ENCODE results near the gene VENTX. TPM values are rescaled to one million over a fixed set of nuclear protein-coding genes. Genes with fewer than 3 reads are reported as not detected.
A peak's percentile ranks its signal among the peaks of the same experiment; 100 is the strongest.

Gene VENTX
- total and polyA plus RNA-seq, 8 donors, result 0.15 to 3.2 (median 0.51) TPM; not detected in 2

DNA sequence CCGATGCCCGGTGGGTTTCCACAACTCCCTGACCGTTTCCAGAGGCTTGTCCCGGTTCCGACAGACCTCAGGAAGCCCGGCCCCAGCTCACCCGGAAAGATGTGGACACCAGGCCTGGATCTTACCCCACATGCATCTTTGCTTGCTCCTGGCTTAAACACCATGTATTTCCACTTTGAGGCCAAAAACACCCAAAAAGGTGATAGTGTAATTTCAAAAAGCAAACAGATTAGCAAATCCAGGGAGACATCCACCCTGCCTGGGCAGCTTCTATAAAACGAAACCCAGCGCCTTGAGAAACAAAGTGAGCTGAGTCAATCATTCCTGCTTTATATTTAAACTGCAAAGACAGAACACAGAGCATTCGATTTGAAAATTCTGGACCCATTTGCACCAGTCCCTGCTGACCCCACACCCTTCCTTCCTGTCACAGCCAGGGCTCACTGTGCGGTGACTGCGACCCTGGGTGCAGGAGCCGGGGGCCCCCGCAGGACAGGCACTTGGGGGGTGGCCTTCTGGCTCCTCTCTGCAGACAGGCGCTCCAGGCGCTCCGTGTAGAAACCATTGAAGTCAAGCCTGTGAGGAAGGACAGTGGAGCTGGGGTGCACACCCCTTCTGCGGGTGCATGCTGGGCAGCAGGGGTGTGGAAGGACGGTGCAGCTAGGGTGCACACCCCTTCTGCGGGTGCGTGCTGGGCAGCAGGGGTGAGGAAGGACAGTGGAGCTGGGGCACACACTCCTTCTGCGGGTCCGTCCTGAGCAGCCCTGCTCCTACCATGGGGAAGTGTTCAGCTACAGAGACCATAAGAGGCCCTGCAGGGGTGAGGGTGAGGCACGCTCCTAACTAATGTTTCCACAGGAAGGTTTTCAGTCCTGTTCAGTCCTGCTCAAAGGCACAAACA lies 41.9 kb downstream of the VENTX start:
- intact Hi-C loops (cut with DNase I; ENCODE audit: low total_unique reads), result no loop called here
- TF ChIP-seq POLR2AphosphoS5 (IDR thresholded peaks at IDR 0.05) (no peak), POLR2A (IDR thresholded peaks at IDR 0.05) (no peak), EP300 (IDR thresholded peaks at IDR 0.05) (no peak), CTCF (IDR thresholded peaks at IDR 0.05) (no peak)
- Histone ChIP-seq H3K27me3 (peaks cover 0 to 31% (median 13%) of the 10 kb centered on the region in 3 donors), H3K4me1 (peaks cover 46 to 60% (median 51%) of the 10 kb centered on the region in 4 donors), H3K36me3 (peaks cover 40 to 67% (median 57%) of the 10 kb centered on the region in 4 donors), H3K9me3 (no peaks in the 10 kb centered on the region), H3K4me3 (no peak overlapping the region), H3K27ac (peak overlapping the region; percentile 64 to 86 (median 72))
- WGBS, 5 donors, result 77 to 82% (median 80%) methylated on average over 18 to 24 of the region's 24 CpGs
- no peak for DNase-seq

DNA sequence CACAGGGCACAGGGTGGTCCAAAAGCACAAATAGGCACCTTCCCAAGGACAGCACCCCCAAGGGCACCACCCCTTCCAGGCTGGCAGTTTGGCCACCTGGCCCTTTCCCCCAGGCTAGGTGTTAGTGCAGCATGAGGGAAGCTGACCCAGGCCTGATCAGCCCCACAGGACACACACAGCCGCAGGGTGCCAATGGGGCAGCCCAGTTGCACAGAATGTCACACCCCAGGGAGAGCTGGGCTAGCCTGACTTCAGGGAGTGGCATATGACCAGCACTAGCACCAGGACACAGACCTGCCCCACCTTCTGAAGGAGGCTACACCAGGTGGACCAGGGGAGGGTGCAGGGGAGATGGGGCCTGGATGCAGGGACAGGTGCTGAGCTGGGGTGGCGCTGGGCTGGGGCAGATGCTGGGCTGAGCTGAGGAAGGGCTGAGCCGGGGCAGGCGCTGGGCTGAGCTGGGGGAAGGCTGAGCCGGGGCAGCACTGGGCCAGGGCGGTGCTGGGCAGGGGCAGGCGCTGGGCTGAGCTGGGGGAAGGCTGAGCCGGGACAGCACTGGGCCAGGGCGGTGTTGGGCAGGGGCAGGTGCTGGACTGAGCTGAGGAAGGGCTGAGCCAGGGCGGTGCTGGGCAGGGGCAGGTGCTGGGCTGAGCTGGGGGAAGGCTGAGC lies 42.9 kb downstream of the VENTX start:
- Histone ChIP-seq H3K4me3 (no peak overlapping the region), H3K4me1 (peaks cover 38 to 50% (median 42%) of the 10 kb centered on the region in 4 donors), H3K27me3 (peaks cover 0 to 21% (median 9%) of the 10 kb centered on the region in 3 donors), H3K9me3 (no peaks in the 10 kb centered on the region), H3K36me3 (peaks cover 50 to 77% (median 67%) of the 10 kb centered on the region in 4 donors), H3K27ac (peak overlapping the region in 2 of 5 donors; percentile 84 to 86)
- DNase-seq, result no peak
- 84 to 94% (median 91%) methylated on average over 9 to 10 of the region's 10 CpGs for WGBS, 5 donors
- intact Hi-C loops (cut with DNase I; ENCODE audit: low total_unique reads), result no loop called here
- no peak for TF ChIP-seq EP300 (IDR thresholded peaks at IDR 0.05)
- no peak for TF ChIP-seq POLR2A (IDR thresholded peaks at IDR 0.05)
- no peak for TF ChIP-seq POLR2AphosphoS5 (IDR thresholded peaks at IDR 0.05)
- TF ChIP-seq CTCF (IDR thresholded peaks at IDR 0.05), result no peak

DNA sequence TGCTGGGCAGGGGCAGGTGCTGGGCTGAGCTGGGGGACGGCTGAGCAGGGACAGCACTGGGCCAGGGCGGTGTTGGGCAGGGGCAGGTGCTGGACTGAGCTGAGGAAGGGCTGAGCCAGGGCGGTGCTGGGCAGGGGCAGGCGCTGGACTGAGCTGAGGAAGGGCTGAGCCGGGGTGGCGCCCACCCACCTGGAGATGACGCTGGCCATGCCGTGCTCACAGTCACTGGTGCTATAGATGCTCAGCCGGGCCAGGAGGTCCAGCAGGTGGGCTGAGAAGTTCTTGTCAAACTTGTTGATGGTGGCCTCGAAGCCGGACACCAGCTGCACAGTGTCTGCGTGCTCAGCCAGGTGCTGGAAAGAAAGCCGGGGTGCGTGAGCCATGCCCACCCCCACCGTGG lies 43.4 kb downstream of the VENTX start:
- Histone ChIP-seq H3K4me1 (peaks cover 32 to 45% (median 36%) of the 10 kb centered on the region in 4 donors), H3K27me3 (peaks cover 0 to 16% (median 7%) of the 10 kb centered on the region in 3 donors), H3K9me3 (no peaks in the 10 kb centered on the region), H3K27ac (no peak overlapping the region), H3K36me3 (peaks cover 54 to 82% (median 72%) of the 10 kb centered on the region in 4 donors), H3K4me3 (no peak overlapping the region)
- no peak for TF ChIP-seq EP300 (IDR thresholded peaks at IDR 0.05)
- TF ChIP-seq POLR2A (IDR thresholded peaks at IDR 0.05), result no peak
- TF ChIP-seq CTCF (IDR thresholded peaks at IDR 0.05), result no peak
- TF ChIP-seq POLR2AphosphoS5 (IDR thresholded peaks at IDR 0.05), result no peak
- no peak for DNase-seq
- 91 to 96% (median 93%) methylated on average over 13 to 15 of the region's 15 CpGs for WGBS, 5 donors
- intact Hi-C loops (cut with DNase I; ENCODE audit: low total_unique reads), result no loop called here

GRCh38 chr10:133281628-133282372 lies 44.1 kb downstream of the VENTX start:
- DNase-seq, result no peak
- Histone ChIP-seq H3K27me3 (peaks cover 0 to 9% (median 0%) of the 10 kb centered on the region in 3 donors), H3K4me3 (no peak overlapping the region), H3K27ac (no peak overlapping the region), H3K9me3 (no peaks in the 10 kb centered on the region), H3K4me1 (peaks cover 25 to 37% (median 29%) of the 10 kb centered on the region in 4 donors), H3K36me3 (peaks cover 60 to 89% (median 80%) of the 10 kb centered on the region in 4 donors)
- WGBS, 5 donors, result 89 to 93% (median 92%) methylated on average over 25 to 38 of the region's 38 CpGs
- intact Hi-C loops (cut with DNase I; ENCODE audit: low total_unique reads), result no loop called here
- TF ChIP-seq POLR2AphosphoS5 (IDR thresholded peaks at IDR 0.05), result no peak
- no peak for TF ChIP-seq CTCF (IDR thresholded peaks at IDR 0.05)
